Activated CD8-positive, alpha-beta T cell treated with anti-CD3 and anti-CD28 coated beads for 36 hours (primary cell): ENCODE measurements around the gene JPH4. TPM values are rescaled to one million over a fixed set of nuclear protein-coding genes. Genes with fewer than 3 reads are reported as not detected.
"Not testable (repeated sequence)": the region's sequence is repeated elsewhere in the genome, so short reads cannot be mapped to it uniquely, and the experiment has no call there.

Experiments used
- ATAC-seq: fragments of 200-7000 bp; cut with Tn5 transposase; one replicate; pipeline ENCODE4 v1.10.0; 2021; ENCODE audit warnings: mild to moderate bottlenecking, moderate library complexity
- CTCF ChIA-PET: fragments of 350-600 bp; sonication (Branson Sonifier 250); formaldehyde crosslinking; loops from one replicate; lab custom pipeline; 2021; ENCODE audit warnings: antibody characterized with exemption; lab: Charles Lee
- POLR2A ChIA-PET: fragments of 350-600 bp; sonication (Branson Sonifier 250); formaldehyde crosslinking; loops from one replicate; lab custom pipeline; 2021; ENCODE audit warnings: antibody characterized with exemption; lab: Charles Lee
- DNase-seq: peaks from one replicate; pipeline ENCODE4 v3.0.0-alpha.2; 2020
- H3K27ac Mint-ChIP-seq: one replicate; pipeline ENCODE4 v1.8.0; 2021; ENCODE audit warnings: mild to moderate bottlenecking, mixed read lengths
- H3K27me3 Mint-ChIP-seq: one replicate; pipeline ENCODE4 v1.8.0; 2021; ENCODE audit warnings: mixed read lengths
- H3K36me3 Mint-ChIP-seq: one replicate; pipeline ENCODE4 v1.8.0; 2021; ENCODE audit warnings: low read depth, mixed read lengths
- H3K4me1 Mint-ChIP-seq: one replicate; pipeline ENCODE4 v1.8.0; 2021; ENCODE audit warnings: low read depth, mixed read lengths
- H3K4me3 Mint-ChIP-seq: one replicate; pipeline ENCODE4 v1.8.0; 2021; ENCODE audit warnings: mild to moderate bottlenecking, moderate library complexity, mixed read lengths
- H3K9me3 Mint-ChIP-seq: one replicate; pipeline ENCODE4 v1.8.0; 2021; ENCODE audit warnings: mixed read lengths
- intact Hi-C: fragments of 100-400 bp; cut with micrococcal nuclease; formaldehyde crosslinking; loops from one replicate; pipeline ENCODE4 v1.10.0; 2022
- total RNA-seq, 2 experiments: library from RNA; stranded (reverse); gene quantifications; one replicate each; pipeline ENCODE4 v1.2.3, GENCODE V29; 2021
- TF ChIP-seq, protein P1 (sequence below): fragments of 200-600 bp; IDR thresholded peaks from one replicate; pipeline ENCODE4 v1.8.0; 2022; ENCODE audit warnings: antibody characterized with exemption, mild to moderate bottlenecking

The JPH4 gene
- total RNA-seq, 2 experiments from 2014 or later = 0.25 to 0.51 TPM

DNA sequence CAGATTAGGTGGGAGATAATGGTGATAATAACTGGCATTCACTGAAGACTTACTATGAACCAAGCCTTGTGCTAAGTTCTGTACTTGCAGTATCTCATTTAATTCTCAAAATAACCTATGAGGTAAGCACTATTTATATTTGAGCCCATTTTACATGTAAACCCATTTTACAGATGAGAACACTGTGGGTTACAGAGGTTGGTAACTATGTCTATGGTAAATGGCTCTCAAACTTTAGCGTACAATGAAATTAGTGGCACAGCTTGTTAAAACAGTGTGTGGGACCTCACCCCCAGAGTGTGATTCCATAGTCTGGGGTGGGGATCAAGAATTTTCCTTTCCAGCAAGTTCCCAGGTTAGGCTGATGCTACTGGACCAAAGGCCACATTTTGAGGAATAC is 22.2 kb upstream of the JPH4 start:
- intact Hi-C loops = no loop called here
- ChIA-PET POLR2A (no interaction called here), CTCF (interaction anchor here (1.6 to 4.6 kb wide), 3 partner anchors 8 to 31 kb away, joined by 4 to 25 read pairs (median 11); no protein-coding TSS in a partner anchor)
- ATAC-seq (no peak), DNase-seq (no peak)
- no peak overlapping the region for H3K27ac Mint-ChIP-seq
- H3K27me3 Mint-ChIP-seq = no peaks in the 10 kb centered on the region
- TF ChIP-seq, protein P1, sequence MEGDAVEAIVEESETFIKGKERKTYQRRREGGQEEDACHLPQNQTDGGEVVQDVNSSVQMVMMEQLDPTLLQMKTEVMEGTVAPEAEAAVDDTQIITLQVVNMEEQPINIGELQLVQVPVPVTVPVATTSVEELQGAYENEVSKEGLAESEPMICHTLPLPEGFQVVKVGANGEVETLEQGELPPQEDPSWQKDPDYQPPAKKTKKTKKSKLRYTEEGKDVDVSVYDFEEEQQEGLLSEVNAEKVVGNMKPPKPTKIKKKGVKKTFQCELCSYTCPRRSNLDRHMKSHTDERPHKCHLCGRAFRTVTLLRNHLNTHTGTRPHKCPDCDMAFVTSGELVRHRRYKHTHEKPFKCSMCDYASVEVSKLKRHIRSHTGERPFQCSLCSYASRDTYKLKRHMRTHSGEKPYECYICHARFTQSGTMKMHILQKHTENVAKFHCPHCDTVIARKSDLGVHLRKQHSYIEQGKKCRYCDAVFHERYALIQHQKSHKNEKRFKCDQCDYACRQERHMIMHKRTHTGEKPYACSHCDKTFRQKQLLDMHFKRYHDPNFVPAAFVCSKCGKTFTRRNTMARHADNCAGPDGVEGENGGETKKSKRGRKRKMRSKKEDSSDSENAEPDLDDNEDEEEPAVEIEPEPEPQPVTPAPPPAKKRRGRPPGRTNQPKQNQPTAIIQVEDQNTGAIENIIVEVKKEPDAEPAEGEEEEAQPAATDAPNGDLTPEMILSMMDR = no peak
- H3K4me3 Mint-ChIP-seq = no peak overlapping the region
- peaks cover 2% of the 10 kb centered on the region for H3K9me3 Mint-ChIP-seq
- peaks cover 5% of the 10 kb centered on the region for H3K4me1 Mint-ChIP-seq
- no peaks in the 10 kb centered on the region for H3K36me3 Mint-ChIP-seq

DNA sequence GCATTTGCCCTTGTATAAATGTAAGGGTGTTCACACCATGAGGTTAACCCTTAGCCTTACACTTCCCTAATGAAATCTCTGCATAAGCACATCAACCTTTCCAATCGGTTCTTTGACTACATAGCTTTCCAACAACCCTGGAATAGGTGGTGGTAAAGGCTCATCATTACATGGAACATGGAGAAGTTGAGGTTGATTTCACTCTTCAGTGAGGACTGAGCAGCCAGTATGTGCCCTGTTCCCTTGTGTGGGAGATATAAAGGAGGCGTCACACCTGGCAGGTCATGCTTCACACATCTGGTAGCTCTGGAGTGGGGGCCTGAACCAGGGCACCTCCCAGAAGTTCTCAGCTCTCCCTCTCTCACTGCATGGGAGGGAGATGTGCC is 21.7 kb upstream of the JPH4 start:
- Mint-ChIP-seq H3K9me3 (peaks cover 2% of the 10 kb centered on the region), H3K27me3 (no peaks in the 10 kb centered on the region), H3K36me3 (no peaks in the 10 kb centered on the region), H3K4me3 (no peak overlapping the region), H3K4me1 (peaks cover under 1% of the 10 kb centered on the region), H3K27ac (no peak overlapping the region)
- intact Hi-C loops = no loop called here
- no peak for ATAC-seq
- TF ChIP-seq, protein P1 = no peak
- ChIA-PET POLR2A (no interaction called here), CTCF (interaction anchor here (1.9 to 4.6 kb wide), 2 partner anchors 11 to 32 kb away, joined by 11 to 25 read pairs; no protein-coding TSS in a partner anchor)
- no peak for DNase-seq

DNA sequence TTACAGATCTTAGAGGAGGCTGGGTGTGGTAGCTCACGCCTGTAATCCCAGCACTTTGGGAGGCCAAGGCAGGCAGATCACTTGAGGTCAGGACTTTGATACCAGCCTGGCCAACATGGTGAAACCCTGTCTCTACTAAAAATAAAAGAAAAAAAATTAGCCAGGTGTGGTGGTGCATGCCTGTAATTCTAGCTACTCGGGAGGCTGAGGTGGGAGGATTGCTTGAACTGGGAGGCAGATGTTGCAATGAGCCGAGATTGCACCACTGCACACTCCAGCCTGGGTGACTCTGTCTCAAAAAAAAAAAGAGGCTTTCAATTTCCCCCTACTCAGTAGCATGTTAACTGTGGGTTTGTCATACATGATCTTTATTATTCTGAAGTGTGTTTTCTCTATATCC is 15.6 kb upstream of the JPH4 start:
- intact Hi-C loops, H3K4me1 Mint-ChIP-seq, ATAC-seq, H3K36me3 Mint-ChIP-seq, H3K27me3 Mint-ChIP-seq, H3K4me3 Mint-ChIP-seq, H3K9me3 Mint-ChIP-seq, H3K27ac Mint-ChIP-seq, POLR2A ChIA-PET, DNase-seq: not testable (repeated sequence)
- CTCF ChIA-PET = interaction anchor here (3.1 kb wide), 1 partner anchor 37 kb away, joined by 17 read pairs; no protein-coding TSS in a partner anchor

DNA sequence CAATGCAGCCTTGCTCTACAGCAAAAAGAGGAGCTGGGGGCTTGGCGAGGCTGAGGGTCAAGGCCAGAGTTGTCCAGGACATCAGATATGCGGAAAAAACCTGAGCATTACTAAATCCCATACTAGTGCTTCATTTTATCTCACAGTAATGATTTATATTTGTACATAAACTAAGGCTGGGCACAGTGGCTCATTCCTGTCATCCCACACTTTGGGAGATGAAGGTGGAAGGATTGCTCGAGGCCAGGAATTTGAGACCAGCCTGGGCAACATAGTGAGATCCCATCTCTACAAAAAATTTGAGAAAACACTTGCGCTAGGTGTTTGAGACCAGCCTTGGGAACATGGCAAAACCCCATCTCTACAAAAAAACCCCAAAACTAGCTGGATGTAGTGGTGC is 11.6 kb upstream of the JPH4 start:
- peaks cover 11% of the 10 kb centered on the region for H3K4me1 Mint-ChIP-seq
- peaks cover 9% of the 10 kb centered on the region for H3K27me3 Mint-ChIP-seq
- H3K9me3 Mint-ChIP-seq = no peaks in the 10 kb centered on the region
- H3K27ac Mint-ChIP-seq = no peak overlapping the region
- no peak overlapping the region for H3K4me3 Mint-ChIP-seq
- intact Hi-C loops = no loop called here
- DNase-seq (no peak), ATAC-seq (no peak)
- TF ChIP-seq, protein P1 = no peak
- CTCF ChIA-PET = interaction anchor here (0.7 to 4.1 kb wide), 7 partner anchors 12 to 586 kb away, joined by 3 to 65 read pairs (median 6); no protein-coding TSS in a partner anchor
- POLR2A ChIA-PET = no interaction called here
- H3K36me3 Mint-ChIP-seq = no peaks in the 10 kb centered on the region

DNA sequence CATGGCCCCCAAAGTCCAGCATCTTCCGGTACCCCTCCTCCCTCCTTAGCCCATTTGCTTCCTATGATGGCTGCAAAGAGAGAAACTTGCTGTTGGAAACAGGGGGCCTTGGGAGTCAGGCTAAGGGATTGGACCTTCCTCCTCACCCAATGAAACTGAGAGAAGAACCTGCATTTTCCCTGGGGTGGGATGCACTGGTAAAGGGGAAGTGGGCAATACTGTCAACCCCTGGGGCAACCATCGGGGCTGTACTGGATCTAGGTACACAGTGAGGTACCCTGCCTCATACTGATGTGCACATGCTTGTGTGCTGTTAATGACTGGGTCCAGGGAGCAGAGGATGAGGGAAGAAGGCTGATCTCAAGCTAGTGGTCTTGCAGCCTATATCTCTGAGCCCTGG is 11.0 kb upstream of the JPH4 start:
- H3K27me3 Mint-ChIP-seq = peaks cover 9% of the 10 kb centered on the region
- H3K4me3 Mint-ChIP-seq = no peak overlapping the region
- ATAC-seq (no peak), DNase-seq (no peak)
- H3K36me3 Mint-ChIP-seq = no peaks in the 10 kb centered on the region
- peaks cover 11% of the 10 kb centered on the region for H3K4me1 Mint-ChIP-seq
- no peak overlapping the region for H3K27ac Mint-ChIP-seq
- ChIA-PET CTCF (interaction anchor here (0.9 to 4.1 kb wide), 37 partner anchors 8 to 365 kb away, joined by 3 to 65 read pairs (median 5); partner anchors contain the start of gene DHRS2), POLR2A (no interaction called here)
- no peaks in the 10 kb centered on the region for H3K9me3 Mint-ChIP-seq
- TF ChIP-seq, protein P1 = no peak
- intact Hi-C loops = no loop called here
